Renal cortex interstitium (tissue), 11 donors: ENCODE results near the gene SMIM44. TPM values are rescaled to one million over a fixed set of nuclear protein-coding genes. Genes with fewer than 3 reads are reported as not detected.

Experiments
- DNase-seq, 11 donors: peaks; one replicate each; pipeline ENCODE4 v3.0.0-alpha.2; 2013; ENCODE audit warnings: low read depth in 9 of 11, low spot score in 4 of 11; ENCODE audit errors: extremely low read depth in 1 of 11
- polyA plus RNA-seq, 3 donors: library from polyadenylated mRNA; unstranded; fragments of 120-200 nt; gene quantifications; one replicate each; pipeline ENCODE4 v1.2.1, GENCODE V29; 2013; ENCODE audit not compliant: insufficient read length in 3 of 3

SMIM44 gene
- polyA plus RNA-seq, 3 donors: 0.22 to 0.74 TPM; not detected in 1

- no peak for DNase-seq
Observed at GRCh38 chr19:3506384-3507340, 23.4 kb upstream of the SMIM44 start.

- DNase-seq: peak; percentile 95 to 98 (median 97)
Observed at GRCh38 chr19:3505598-3506383, 22.6 kb upstream of the SMIM44 start, which contains the start of gene FZR1. TSS of gene FZR1 (plus strand) at chr19:3506311. CDS start at chr19:3522990, 16,679 bp downstream.

GRCh38 chr19:3504735-3505134 lies 21.5 kb upstream of the SMIM44 start:
- no peak for DNase-seq

GRCh38 chr19:3503036-3503572 lies 19.9 kb upstream of the SMIM44 start:
- DNase-seq: no peak

- DNase-seq: no peak
Observed at GRCh38 chr19:3501780-3502179, 18.5 kb upstream of the SMIM44 start.

- DNase-seq: peak; percentile 91 to 99 (median 94)
Observed at GRCh38 chr19:3500429-3501101, 17.3 kb upstream of the SMIM44 start, which contains the start of gene DOHH. TSS of gene DOHH (minus strand) at chr19:3500674. CDS start at chr19:3496814, 3,860 bp downstream.

GRCh38 chr19:3499738-3500428 lies 16.6 kb upstream of the SMIM44 start:
- DNase-seq: no peak

GRCh38 chr19:3497757-3498520 lies 14.7 kb upstream of the SMIM44 start:
- no peak for DNase-seq

GRCh38 chr19:3496392-3497273 lies 13.4 kb upstream of the SMIM44 start:
- no peak for DNase-seq

- no peak for DNase-seq
Observed at GRCh38 chr19:3494559-3494958, 11.3 kb upstream of the SMIM44 start.

GRCh38 chr19:3494051-3494450 lies 10.8 kb upstream of the SMIM44 start:
- no peak for DNase-seq

- DNase-seq: no peak
Observed at GRCh38 chr19:3493651-3494050, 10.4 kb upstream of the SMIM44 start.

- no peak for DNase-seq
Observed at GRCh38 chr19:3492919-3493318, 9.7 kb upstream of the SMIM44 start.

- DNase-seq: no peak
Observed at GRCh38 chr19:3492131-3492839, 9.0 kb upstream of the SMIM44 start.

- no peak for DNase-seq
Observed at GRCh38 chr19:3491396-3492119, 8.3 kb upstream of the SMIM44 start.
